Spleen (tissue), 7 donors: ENCODE measurements around the gene NKD1.

ENCODE experiments used
- POLR2A ChIP-seq, 3 donors: fragments of 450-650 bp; IDR thresholded peaks; one replicate each; pipeline ENCODE4 v1.5.1; 2017; ENCODE audit warnings: antibody characterized with exemption in 3 of 3, mild to moderate bottlenecking in 1 of 3
- TF ChIP-seq, protein P1 (sequence below), 11 experiments: fragments of 200-600 bp in 7 of 11; fragments of 450-650 bp in 4 of 11; sonication (generic) in 4 of 11; IDR thresholded peaks in 8 of 11; conservative IDR thresholded peaks in 3 of 11; 1 replicate in 7 of 11; 2 replicates in 4 of 11; pipeline versions ENCODE4 v1.4.0 to v1.8.0; 2016 to 2021; ENCODE audit warnings: antibody characterized with exemption in 11 of 11, inconsistent platforms in 4 of 11, mild to moderate bottlenecking in 1 of 11
- donor health status: DM: no; HTN: no; CAD: no; lungs with moderate emphysema.
- donor health status: DM: no; HTN: no; CAD: no.
- donor health status: DM: no; HTN: no; CAD: no.

DNA sequence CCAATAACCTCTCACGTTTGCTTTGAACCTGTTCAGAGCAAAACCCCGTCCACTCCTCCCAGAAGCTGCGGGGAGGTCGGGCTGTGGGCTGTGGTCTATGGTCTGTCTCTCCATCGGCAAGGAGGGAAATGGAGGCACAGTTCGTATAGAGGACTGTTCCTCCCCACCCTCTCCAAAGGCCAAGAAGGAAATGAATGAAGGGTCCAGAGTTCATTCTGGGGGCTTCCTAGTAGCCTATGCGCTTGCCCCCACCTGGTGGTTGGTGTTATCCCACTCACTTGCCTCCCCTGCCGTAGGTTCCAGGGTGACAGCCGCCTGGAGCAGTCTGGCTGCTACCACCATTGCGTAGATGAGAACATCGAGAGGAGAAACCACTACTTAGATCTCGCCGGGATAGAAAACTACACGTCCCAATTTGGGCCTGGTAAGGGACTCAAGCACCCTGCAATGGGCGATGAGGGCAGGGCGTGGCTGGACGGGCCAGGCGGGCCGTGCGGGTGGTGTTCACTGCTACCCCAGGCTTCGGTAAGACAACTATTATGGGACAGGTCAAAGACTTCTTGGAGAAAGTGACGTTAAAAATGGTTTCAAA is 83.9 kb downstream of the NKD1 start:
- TF ChIP-seq, protein P1, sequence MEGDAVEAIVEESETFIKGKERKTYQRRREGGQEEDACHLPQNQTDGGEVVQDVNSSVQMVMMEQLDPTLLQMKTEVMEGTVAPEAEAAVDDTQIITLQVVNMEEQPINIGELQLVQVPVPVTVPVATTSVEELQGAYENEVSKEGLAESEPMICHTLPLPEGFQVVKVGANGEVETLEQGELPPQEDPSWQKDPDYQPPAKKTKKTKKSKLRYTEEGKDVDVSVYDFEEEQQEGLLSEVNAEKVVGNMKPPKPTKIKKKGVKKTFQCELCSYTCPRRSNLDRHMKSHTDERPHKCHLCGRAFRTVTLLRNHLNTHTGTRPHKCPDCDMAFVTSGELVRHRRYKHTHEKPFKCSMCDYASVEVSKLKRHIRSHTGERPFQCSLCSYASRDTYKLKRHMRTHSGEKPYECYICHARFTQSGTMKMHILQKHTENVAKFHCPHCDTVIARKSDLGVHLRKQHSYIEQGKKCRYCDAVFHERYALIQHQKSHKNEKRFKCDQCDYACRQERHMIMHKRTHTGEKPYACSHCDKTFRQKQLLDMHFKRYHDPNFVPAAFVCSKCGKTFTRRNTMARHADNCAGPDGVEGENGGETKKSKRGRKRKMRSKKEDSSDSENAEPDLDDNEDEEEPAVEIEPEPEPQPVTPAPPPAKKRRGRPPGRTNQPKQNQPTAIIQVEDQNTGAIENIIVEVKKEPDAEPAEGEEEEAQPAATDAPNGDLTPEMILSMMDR (IDR thresholded peaks at IDR 0.05 in 8 of 11, conservative IDR thresholded peaks at IDR 0.05 in 3 of 11) = no peak
- no peak for TF ChIP-seq POLR2A (IDR thresholded peaks at IDR 0.05)
